Astrocyte of the cerebellum (primary cell): ENCODE results near the gene SHMT1.

Experiments
- DNase-seq: peaks from one replicate; pipeline ENCODE4 v3.0.0-alpha.2; 2011; ENCODE audit warnings: low read depth
- H3K4me3 ChIP-seq: 2 replicates; pipeline ENCODE4 v1.5.1; 2011; ENCODE audit warnings: mild to moderate bottlenecking, low read depth, low read length, moderate library complexity
- in situ Hi-C: cut with HindIII; loops from 2 replicates; pipeline ENCODE4 v1.10.0; 2017; ENCODE audit warnings: low sequenced_read_pairs
- TF ChIP-seq, protein P1 (sequence below): IDR thresholded peaks from 2 replicates; pipeline ENCODE4 v1.5.1; 2012; ENCODE audit warnings: low read length, low read depth, moderate library complexity, mild to moderate bottlenecking; ENCODE audit errors: missing control alignments

The SHMT1 gene

DNA sequence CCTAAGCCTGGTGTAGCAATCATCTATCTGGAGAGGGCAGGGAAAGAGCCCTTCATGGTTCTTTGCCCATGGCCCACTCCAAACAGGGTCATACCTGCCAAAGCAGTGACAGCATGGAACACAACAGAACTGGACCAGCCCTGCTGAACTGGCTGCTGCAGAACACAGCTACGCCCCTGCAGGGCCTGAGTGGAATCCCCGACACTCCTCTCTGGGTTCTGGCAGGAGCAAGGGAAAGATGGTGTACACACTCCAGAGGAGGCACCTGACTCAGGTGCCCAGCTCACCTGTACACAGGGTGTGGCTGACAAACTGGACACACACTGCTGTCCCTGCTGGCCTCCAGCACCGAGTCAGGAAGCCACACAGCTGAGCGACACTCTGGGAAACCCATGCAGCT lies 83.1 kb downstream of the SHMT1 start:
- no peak for DNase-seq
- no peak overlapping the region for H3K4me3 ChIP-seq
- in situ Hi-C loops = no loop called here
- TF ChIP-seq, protein P1, sequence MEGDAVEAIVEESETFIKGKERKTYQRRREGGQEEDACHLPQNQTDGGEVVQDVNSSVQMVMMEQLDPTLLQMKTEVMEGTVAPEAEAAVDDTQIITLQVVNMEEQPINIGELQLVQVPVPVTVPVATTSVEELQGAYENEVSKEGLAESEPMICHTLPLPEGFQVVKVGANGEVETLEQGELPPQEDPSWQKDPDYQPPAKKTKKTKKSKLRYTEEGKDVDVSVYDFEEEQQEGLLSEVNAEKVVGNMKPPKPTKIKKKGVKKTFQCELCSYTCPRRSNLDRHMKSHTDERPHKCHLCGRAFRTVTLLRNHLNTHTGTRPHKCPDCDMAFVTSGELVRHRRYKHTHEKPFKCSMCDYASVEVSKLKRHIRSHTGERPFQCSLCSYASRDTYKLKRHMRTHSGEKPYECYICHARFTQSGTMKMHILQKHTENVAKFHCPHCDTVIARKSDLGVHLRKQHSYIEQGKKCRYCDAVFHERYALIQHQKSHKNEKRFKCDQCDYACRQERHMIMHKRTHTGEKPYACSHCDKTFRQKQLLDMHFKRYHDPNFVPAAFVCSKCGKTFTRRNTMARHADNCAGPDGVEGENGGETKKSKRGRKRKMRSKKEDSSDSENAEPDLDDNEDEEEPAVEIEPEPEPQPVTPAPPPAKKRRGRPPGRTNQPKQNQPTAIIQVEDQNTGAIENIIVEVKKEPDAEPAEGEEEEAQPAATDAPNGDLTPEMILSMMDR = no peak

DNA sequence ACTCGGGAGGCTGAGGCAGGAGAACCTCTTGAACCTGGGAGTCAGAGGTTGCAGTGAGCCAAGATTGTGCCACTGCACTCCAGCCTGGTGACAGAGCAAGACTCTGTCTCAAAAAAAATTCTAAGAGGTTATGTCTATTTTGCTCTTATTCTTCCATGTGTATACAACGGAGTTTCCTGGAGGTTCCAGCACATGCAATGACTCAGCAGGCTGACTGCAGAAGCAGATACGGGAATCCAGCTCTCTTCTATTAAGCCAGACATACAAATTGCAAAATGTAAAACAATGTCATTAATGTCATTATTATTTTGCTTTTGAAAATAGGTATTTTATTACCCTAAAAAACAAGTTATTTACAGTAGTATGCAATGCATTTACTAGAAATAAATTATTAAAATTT lies 84.5 kb downstream of the SHMT1 start:
- no peak for DNase-seq
- in situ Hi-C loops = no loop called here

More for the DNA sequence above, 84.5 kb downstream of the SHMT1 start:
- no peak overlapping the region for H3K4me3 ChIP-seq
- TF ChIP-seq, protein P1 = no peak
